Renal pelvis (tissue), 4 donors: Measurements from ENCODE around the gene DNAJC5. TPM values are rescaled to one million over a fixed set of nuclear protein-coding genes. Genes with fewer than 3 reads are reported as not detected.
"Not testable (repeated sequence)": the region's sequence is repeated elsewhere in the genome, so short reads cannot be mapped to it uniquely, and the experiment has no call there.

Experiments used
- DNase-seq: peaks from one replicate; pipeline ENCODE4 v3.0.0-alpha.2; 2013
- polyA plus RNA-seq, 3 donors: library from polyadenylated mRNA; unstranded; fragments of 120-200 nt; gene quantifications; one replicate each; pipeline ENCODE4 v1.2.1, GENCODE V29; 2013; ENCODE audit not compliant: insufficient read length in 3 of 3

Gene DNAJC5
- polyA plus RNA-seq, 3 donors, result 30.3 to 35.8 (median 34.7) TPM

DNA sequence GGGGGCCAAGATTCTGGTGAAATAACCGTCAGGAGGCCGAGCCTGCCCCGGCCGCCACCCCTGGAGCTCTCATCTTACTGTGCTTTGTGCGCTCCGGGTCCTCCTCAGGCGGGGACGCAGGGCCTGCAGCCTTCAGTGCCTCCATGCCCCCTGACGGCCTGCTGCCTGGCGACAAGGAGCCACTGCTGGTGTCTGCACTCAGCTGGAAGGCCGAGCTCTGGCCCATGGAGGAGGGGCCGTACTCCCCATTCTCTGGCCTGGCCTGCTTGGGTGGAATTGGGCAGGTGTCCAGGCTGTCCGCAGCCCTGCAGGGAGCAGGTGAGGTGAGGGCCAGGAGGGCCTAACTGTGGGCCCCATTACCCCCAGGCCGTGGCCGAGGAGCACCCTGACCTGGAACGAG, 69.5 kb downstream of the DNAJC5 start:
- DNase-seq, result no peak

DNA sequence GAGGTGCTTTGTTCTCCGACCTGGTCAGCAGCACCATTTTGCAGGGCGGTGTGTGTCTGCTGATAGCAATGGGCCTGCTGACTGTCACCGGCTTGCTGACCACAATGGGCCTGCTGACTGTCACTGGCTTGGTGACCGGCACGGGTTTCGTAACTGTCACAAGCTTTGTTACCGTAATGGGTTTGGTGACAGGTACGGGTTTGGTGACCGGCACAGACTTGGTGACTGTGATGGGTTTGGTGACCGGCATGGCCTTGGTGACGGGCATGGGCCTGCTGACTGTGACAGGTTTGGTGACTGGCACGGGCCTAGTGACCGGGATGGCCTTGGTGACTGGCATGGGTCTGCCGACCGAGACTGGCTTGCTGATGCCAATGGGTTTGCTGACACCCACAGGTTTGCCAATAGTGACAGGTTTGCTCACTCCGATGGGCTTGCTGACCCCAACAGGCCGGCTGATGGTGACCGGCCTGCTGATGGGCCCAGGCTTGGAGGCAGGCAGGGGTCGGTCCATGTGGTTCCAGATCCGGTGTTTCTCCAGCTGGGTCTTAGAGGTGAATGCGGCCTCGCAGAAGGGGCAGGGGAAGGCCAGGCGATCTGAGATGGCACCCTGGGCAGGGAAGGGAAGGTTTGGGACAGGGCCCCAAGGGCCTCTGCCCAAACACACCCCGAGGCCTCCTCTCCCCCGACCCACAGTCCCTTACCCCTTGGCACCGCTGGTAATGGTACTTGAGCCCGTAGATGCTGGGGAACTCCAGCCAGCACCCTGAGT, 71.4 kb downstream of the DNAJC5 start:
- DNase-seq, result no peak

DNA sequence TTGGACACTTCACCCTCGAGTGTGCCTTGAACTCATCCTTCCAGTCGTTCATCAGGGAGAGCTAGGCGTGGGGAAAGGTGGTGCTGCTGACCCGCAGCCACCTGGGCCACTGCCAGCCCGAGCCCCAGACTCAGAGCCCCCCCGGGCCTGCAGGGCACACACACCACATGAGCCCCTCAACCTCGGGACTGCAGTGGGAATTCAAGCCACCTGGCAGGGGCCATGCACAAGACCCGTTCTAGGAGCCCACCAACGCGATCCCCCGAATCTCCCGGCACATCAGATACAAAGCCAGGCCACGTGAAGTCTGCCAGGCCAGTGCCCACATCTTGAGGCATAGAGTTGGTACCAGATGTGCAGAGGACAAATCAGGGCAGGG, 72.0 kb downstream of the DNAJC5 start:
- no peak for DNase-seq

DNA sequence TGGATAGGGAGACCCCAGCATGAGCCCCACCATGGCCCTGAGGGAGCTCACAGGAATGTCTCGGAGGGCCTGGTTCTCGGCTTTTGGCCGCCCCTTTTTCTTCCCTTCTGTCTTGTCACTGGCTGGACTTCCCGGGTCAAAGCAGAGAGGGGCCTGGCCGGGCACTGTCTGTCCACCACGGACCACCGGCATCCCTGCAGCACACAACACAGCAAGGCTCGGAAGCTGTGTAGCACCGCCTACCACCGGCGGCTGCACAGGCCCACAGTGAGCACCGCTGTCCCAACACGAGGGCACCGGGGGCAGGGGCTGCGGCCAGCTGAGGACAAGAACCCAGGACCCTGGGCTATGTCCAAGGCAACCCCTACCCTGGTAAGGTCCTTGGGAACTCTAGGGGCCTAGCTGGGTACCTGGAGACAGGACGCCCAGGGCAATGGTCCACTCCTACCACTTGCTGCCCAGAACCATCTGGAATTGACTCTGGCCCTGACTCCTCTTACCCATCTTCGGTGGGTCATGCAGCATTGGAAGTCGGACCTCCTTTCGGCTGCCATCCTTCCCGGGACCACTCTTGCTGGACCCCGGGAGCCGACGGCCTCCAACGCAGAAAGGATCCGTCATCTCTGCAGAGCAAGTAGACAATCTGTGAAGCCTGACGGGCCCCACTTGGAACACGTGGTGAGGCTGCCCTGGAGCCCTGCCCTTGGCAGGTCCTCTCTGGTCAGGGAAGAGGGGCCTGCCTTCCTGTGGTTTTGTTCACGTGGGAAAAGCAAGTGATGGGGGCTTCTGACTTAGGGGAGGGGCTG, 72.6 kb downstream of the DNAJC5 start:
- no peak for DNase-seq

DNA sequence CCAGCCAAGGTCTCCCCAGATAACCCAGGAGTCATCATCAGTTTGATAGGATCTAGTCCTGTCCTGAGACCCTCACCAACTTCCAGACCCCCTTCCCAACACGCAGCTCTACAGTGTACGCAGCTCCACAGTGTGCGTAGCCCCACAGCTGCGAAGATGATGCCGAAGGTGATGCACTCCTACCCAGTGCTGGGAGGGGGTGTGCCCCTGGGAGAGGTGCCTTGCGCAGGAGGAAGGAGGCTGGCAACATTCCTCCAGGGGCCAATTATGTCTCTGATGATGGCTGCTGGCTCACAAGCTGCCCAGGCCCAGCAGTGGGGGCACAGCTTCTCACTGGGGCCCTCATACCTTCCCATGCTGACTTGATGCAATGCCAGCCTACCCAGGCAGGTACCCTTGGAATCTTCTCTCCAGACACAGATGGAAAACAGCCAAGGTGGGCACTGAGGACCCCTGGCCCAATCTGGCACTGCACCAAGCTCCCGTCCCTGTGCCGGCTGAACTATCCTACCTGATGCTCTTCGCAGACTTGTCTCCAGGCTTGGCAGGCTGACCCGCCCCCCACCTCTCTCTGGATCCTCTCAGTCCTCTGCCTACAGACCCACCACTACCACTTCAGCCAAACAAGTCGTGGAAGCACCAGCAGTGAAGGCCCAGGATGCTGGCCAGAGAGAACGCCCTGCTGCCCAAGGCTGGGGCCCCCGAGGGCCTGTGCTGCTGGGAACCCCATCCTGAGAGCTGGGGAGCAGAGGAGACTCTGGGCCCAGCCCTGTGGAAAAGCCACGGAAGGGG, 73.4 kb downstream of the DNAJC5 start:
- no peak for DNase-seq

DNA sequence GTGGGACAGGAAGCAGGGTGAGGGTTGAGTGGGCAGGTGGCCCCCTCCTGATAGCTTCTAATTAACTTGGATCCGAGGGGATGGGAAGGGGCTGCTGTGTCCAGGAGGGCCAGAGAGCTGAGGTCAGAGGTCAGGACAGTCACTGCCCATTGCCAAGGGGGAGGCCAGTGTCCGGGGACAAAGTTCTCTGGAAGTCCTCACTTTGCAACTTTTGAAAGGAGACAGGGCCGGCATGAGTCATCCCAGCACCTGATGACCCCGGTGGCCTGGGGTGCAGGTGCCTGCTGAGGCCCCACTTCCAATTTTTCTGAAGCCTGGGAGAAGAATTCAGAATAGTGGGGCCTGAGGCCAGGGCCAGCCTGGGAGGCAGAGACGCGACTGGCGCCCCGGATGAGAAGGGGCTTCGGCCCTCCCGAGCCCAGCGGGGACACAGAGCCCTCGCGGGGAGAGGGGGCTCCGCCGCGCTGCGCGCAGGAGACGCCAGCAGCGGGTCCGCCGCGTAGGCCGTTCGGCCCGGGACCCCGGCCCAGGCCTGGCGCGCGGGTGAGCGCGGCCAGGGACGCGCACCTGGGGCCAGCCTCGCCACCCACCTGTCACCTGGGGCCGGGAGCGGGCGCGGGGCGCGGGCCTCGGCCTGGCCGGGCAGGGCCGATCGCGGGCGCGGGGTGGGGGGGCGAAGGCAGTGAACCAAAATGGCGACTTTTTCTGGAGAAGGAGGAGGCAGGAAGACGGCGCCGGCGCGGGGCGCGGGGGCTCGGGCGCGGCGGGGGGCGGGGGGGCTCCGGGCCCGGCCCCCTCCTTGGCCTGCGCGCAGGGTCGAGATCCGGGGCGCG, 74.2 kb downstream of the DNAJC5 start:
- no peak for DNase-seq

DNA sequence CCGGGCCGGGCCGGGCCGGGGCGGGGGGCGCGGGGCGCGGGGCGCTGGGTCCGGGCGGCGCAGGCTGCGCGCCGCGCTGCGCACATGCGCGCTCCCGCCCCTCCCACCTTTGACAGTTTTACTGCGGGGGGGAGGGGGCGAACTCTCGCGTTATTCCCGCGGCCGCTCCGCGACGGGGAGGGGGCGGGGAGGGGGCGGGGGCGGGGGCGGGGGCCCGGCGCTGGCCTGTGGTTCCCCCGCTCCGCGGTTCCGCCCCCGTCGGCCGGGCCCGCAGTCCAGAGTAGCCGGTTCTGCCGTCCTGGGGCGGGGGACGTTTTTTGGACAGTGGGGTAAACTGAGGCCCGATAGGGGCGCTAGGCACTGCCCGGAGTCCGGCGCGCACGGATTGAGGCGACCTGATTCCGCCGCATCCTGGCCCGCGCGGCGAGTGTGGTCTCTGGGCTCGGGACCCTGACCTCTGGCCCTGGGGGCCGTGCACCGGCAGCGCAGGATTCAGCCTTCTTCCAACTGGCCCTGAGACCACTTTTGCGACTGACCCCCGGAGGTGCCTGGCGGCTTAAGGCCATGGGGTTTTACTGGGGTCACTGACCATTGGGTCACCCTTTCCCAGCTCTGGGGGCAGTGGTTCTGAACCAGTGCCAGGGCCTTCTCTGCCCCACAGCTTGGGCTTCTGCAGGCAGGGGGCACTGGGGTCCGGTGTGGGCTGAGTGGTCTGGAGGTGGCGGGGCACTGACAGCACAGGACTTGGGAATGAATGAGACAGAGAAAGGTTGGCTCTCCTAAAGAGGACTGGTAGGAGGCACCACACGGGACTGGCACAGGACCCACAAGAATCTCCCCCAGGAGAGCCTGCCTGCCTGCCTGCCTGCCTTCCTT, 75.2 kb downstream of the DNAJC5 start, which contains the start of gene ZNF512B:
TSS of gene ZNF512B (minus strand) at position 93 of the 876 bp plus-strand sequence. CDS start 1,980 bp downstream, outside the sequence.
- no peak for DNase-seq

DNA sequence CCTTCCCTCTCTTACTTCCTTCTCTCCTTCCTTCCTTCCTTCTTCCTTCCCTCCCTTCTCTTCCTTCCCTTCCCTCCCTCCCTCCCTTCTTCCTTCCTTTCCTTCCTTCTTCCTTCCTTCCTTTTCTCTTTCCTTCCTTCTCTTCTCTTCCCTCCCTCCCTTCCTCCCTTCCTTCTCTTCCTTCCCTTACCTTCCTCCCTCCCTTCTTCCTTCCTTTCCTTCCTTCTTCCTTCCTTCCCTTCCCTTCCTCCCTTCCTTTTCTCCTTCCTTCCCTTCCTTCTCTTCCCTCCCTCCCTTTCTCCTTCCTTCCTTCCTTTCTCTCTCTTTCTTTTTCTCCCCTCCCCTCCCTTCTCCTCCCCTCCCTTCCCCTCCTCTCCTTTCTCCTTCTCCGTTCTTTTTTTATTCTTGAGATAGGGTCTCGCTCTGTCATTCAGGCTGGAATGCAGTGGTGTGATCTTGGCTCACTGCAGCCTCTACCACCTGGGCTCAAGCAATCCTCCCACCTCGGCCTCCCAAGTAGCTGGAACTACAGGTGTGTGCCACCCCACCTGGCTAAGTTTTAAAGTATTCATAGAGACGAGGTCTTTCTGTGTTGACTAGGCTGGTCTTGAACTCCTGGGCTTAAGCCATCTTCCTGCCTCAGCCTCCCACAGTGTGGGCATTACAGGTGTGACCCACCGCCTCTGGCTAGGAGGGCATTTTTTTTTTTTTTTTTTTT, 75.9 kb downstream of the DNAJC5 start:
- DNase-seq, result no peak

DNA sequence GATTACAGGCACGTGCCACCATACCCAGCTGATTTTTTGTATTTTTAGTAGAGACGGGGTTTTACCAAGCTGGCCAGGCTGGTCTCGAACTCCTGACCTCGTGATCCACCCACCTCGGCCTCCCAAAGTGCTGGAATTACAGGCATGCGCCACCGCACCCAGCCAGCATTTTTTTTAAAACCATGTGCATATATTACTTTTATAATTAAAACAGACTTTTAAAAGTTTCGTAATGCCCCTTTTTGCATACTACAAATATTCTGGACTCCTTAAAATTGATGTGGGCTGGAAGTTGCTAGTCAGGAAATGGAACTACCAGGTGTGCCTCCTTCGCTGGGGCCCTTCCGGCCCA, 77.0 kb downstream of the DNAJC5 start:
- not testable (repeated sequence) for DNase-seq

DNA sequence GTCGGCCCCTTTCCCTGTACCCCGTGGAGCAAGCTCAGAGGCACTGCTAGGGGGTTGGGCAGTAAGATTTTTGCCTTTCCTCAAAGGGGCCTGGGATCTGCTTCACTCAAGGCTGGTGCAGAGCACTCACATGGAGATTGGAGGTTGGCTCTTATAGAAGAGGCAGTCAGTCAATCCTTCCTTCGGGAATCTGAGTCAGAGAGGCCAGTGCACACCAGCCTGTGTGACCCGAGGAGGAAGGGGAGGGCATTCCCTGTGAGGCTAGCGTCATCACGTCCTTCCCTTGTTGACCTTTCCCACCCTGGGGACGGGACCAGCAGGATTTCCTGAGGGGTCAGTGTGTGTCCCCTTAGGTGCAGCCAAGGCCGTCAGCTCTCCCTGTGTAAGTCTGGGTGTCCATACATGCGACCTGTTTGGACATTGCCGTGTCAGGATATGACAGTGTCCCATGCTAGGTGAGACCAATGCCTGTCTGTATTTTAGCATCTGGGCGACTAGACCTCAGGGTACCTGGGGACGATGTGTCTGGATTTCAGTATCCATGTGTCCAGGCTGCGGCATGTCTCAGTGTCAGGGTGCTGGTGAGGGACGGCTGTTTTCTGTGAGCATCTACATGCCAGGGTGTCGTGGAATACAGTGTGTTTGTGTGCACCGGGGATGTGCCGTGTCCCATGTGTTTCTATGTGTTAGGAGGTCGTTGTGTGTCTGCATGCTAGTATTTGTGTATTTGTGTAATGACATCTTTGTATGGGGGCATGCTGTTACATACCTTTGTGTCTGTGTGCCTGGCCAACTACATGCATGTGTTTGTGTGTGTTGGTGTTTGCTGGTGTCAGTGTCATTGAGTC, 77.6 kb downstream of the DNAJC5 start:
- no peak for DNase-seq

DNA sequence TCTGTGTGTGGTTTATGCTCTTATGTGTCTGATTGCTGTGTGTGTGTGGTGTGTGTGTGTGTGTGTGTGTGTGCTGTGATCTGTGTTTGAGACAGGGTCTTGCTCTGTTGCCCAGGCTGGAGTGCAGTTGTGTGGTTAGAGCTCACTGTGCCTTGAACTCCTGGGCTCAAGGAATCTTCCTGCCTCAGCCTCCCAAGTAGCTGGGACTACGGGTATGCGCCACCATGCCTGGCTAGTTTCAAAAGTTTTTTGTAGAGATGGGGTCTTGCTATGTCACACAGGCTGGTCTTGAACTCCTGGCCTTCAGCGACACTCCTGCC, 78.2 kb downstream of the DNAJC5 start:
- no peak for DNase-seq

DNA sequence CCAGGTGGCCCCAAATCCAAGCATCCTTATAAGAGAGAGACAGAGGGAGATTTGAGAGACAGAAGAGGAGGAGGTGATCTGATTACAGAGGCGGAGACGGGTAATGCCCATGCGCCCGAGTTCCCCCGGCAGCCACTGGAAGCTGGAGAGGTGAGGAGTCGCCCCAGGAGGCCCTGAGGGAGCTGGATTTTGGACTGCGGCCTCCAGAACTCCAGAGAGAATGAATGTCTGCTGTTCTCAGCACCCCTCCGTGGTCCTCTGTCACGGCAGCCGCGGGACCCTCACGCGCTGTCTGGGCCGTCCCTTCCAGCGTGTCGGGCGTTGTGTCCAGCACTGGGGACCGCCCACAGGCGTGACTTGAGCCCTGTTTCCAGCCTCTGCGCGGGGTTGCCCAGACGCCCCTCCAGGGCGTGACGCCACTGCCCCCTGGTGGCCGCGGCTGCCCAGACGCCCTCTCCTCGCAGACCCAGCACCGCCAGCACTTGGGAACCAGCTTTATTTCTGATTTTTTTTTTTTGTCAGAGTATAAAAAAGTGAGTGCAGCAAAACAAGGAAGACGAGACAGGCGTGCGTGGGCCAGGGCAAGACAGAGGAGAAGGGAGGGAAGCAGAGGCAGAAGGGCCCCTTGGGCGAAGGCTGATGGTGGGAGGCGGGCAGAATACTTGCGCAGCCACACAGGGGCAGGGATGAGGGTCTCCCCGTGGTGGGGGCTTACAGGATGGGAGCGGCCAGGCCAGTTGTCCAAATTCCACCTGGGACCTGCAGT, 78.9 kb downstream of the DNAJC5 start:
- peak; percentile 86 for DNase-seq

DNA sequence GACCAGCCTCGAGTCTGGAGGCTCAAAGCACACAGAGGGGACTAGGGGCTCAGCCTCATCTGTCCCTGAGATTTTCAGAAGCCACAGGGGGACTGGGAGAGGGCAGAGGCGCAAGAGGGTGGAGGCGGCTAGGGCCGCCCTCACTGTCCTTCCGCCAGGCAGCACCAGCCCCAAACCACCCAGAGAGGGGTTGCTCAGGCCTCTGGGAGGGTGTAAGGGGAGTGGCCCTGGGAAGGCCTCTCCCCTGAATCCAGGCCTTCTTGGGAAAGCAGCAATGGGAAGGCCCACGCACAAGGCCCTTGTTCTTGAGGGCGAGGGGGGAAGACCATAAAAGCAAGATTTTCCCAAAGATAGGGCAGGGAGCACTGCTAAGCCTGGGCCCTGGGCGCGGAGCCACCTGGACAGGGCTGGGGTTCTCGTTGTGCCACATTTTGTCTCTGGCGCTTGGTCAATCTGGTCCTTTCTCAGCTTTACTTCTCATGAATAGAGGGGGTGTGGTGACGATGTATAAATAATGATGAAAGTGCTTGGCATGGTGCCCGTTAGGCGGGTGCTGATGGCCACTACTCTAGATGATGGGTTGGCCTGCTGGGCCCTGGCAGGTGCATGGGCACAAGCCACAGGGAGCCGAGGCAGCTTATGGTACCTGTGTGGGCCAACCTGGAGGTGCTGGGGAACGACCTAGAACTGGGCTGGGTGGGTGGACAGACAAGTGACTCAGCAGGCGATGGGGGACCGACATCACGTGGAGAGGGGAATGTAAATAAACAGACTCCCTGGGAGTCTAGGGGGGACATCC, 79.7 kb downstream of the DNAJC5 start:
- no peak for DNase-seq

DNA sequence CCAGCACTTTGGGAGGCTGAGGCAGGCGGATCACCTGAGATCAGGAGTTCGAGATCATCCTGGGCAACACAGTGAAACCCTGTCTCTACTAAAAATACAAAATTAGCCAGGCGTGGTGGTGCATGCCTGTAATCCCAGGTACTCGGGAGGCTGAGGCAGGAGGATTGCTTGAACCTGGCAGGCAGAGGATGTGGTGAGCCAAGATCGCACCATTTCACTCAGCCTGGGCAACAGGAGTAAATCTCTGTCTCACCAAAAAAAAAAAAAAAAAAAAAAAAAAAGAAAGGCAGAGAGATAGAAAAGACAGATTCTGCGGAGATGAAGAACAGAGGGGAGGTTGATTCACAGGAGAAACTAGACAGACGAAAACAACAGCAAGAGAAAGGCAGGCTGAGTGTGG, 81.6 kb downstream of the DNAJC5 start:
- DNase-seq, result not testable (repeated sequence)

DNA sequence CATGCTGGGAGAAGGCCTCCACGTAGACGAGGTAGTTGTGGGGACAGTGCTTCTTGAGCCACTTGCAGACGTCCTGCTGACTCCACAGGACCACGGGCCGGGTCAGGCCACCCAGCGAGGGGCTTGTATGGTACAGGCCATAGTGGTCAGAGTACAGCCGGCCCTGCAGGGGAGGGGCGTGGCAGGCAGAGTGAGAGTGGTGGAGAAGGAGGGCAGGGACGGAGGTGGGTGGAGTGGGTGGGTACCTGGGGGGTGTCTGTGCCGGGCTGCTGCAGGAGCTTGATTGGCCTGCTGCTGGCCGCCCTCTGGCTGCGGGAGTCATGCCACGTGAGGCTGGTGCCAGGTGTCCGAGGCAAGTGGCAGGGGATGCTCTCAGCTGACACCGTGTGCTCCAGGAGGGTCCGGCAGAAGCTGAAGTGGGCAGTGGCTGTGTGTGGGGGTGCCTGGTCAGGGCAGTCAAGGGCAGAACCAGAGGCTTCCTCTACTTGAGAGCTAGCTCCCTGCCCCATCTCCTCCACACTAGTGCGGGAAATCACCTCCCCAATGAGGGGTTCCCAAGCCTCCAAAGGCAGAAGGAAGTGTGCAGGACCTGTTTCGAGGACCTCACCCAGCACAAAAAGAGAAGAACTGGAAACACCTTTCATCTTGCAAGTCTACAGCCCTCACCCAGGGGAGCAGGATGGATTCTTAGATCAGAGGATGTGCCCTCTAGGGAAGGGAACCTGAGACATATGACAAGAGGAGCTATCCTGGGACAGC, 82.2 kb downstream of the DNAJC5 start:
- DNase-seq, result no peak

DNA sequence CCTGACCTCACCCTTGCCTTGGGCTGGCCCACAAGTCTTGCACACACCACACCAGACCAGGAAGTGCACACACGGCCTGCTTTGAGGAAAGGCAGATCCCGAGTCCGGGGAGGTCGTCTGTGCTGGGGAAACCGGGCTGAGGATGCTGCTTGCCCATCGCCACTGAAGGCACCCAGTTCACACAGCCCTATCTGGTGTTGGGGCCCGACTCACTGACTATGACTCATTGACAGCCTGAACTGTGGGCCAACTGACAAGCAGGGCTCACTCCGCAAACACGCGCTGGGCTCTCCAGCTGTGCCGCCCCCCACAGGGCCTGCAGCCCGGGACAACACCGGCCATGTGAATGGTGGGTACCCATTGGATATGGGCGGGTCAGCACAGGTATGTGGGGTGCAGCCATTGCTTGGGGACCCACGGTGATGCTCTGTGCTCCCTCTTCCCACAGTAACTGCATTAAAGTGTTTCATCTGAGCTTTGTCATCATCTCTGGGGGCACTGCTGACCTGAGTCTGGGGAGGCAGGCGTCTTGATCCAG, 82.9 kb downstream of the DNAJC5 start:
- no peak for DNase-seq
